Stomach (tissue), 9 donors: ENCODE data around the gene EEFSEC. TPM values are rescaled to one million over a fixed set of nuclear protein-coding genes. Genes with fewer than 3 reads are reported as not detected.

ENCODE experiments used
- DNase-seq, 2 donors: peaks; one replicate each; pipeline versions ENCODE4 v3.0.0 to v3.0.0-alpha.2; 2013 to 2019
- H3K27ac ChIP-seq, 5 donors: fragments of 200-600 bp in 4 of 5; sonication (generic) in 4 of 5; one replicate each; pipeline ENCODE4 v1.5.1; 2013 to 2019; ENCODE audit warnings: mild to moderate bottlenecking in 1 of 5, moderate library complexity in 1 of 5
- H3K27me3 ChIP-seq, 3 donors: fragments of 200-600 bp; sonication (generic); one replicate each; pipeline ENCODE4 v1.5.1; 2017 to 2019; ENCODE audit warnings: mixed run types in 1 of 3
- H3K36me3 ChIP-seq, 4 donors: fragments of 200-600 bp; sonication (generic); 1 replicate in 3 of 4; 2 replicates in 1 of 4; pipeline ENCODE4 v1.5.1; 2016 to 2019
- H3K4me1 ChIP-seq, 4 donors: fragments of 200-600 bp; sonication (generic); one replicate each; pipeline ENCODE4 v1.5.1; 2016 to 2019
- H3K4me3 ChIP-seq, 4 donors: fragments of 200-600 bp; sonication (generic) in 3 of 4; one replicate each; pipeline ENCODE4 v1.5.1; 2016 to 2019; ENCODE audit warnings: mild to moderate bottlenecking in 1 of 4
- H3K9me3 ChIP-seq, 4 donors: fragments of 200-600 bp; sonication (generic); one replicate each; pipeline ENCODE4 v1.5.1; 2016 to 2019
- CTCF ChIP-seq, 7 experiments: fragments of 450-650 bp in 4 of 7; fragments of 200-600 bp in 3 of 7; sonication (generic) in 3 of 7; IDR thresholded peaks; one replicate each; pipeline ENCODE4 v1.5.1; 2016 to 2019; ENCODE audit warnings: antibody characterized with exemption in 7 of 7, control low read depth in 2 of 7, mild to moderate bottlenecking in 1 of 7
- EP300 ChIP-seq: sonication (generic); formaldehyde crosslinking; IDR thresholded peaks from one replicate; pipeline ENCODE4 v1.6.1; 2017; ENCODE audit warnings: antibody characterized with exemption
- POLR2A ChIP-seq, 4 donors: fragments of 450-650 bp; IDR thresholded peaks; one replicate each; pipeline ENCODE4 v1.6.1; 2016; ENCODE audit warnings: antibody characterized with exemption in 4 of 4, control low read depth in 2 of 4, mild to moderate bottlenecking in 1 of 4, moderate library complexity in 1 of 4
- POLR2AphosphoS5 ChIP-seq, 3 donors: sonication (generic); formaldehyde crosslinking; IDR thresholded peaks; one replicate each; pipeline ENCODE4 v1.6.1; 2016; ENCODE audit warnings: antibody characterized with exemption in 3 of 3
- WGBS, 5 donors: extraction: QIAGEN DNeasy Blood & Tissue Kit in 3 of 5; methylation state at CpG; one replicate each; pipeline versions ENCODE4 v1.1.5 to v1.1.7; 2013 to 2018; 5-methylcytosine and 5-hydroxymethylcytosine counted together
- intact Hi-C: fragments of 100-400 bp; cut with DNase I; formaldehyde crosslinking; loops from one replicate; pipeline ENCODE4 v1.15.1; 2023; ENCODE audit warnings: low total_unique reads
- polyA plus RNA-seq, 3 donors: library from polyadenylated mRNA; stranded (reverse); fragments of 200-250 nt; gene quantifications; one replicate each; pipeline ENCODE4 v1.2.3, GENCODE V29; 2013
- total RNA-seq, 5 donors: library from RNA; depleted of rRNA; stranded (reverse); fragments of >200 nt; gene quantifications; one replicate each; pipeline versions ENCODE4 v1.1.0 to v1.2.3, GENCODE V29; 2014 to 2016
- donor health status: healthy with polysubstance abuse.
- donor health status: Bipolar disorder and iron deficiency.
- donor health status: healthy.

Gene EEFSEC
- total and polyA plus RNA-seq, 8 donors: 5.0 to 39.1 (median 13.2) TPM

- intact Hi-C loops: loop anchor here (10.0 kb wide), 1 partner anchor 149 kb away; no protein-coding TSS in a partner anchor
- no peak overlapping the region for H3K4me3 ChIP-seq
- TF ChIP-seq EP300: no peak
- TF ChIP-seq POLR2A (IDR thresholded peaks at IDR 0.05): no peak
- no peak for TF ChIP-seq POLR2AphosphoS5 (IDR thresholded peaks at IDR 0.05)
- TF ChIP-seq CTCF (IDR thresholded peaks at IDR 0.05): no peak
- no peaks in the 10 kb centered on the region for H3K9me3 ChIP-seq
- peaks cover 13 to 25% (median 21%) of the 10 kb centered on the region in 4 donors for H3K4me1 ChIP-seq
- peaks cover 7 to 68% (median 28%) of the 10 kb centered on the region in 3 donors for H3K27me3 ChIP-seq
- H3K36me3 ChIP-seq: no peaks in the 10 kb centered on the region
- DNase-seq: no peak
- WGBS, 5 donors: 78 to 89% (median 86%) methylated on average over 3 of the region's 3 CpGs
- no peak overlapping the region for H3K27ac ChIP-seq
Measured at GRCh38 chr3:128436214-128436613, 282.9 kb downstream of the EEFSEC start.

GRCh38 chr3:128438488-128439072, 285.3 kb downstream of the EEFSEC start:
- H3K4me3 ChIP-seq: no peak overlapping the region
- TF ChIP-seq CTCF (IDR thresholded peaks at IDR 0.05): no peak
- TF ChIP-seq POLR2A (IDR thresholded peaks at IDR 0.05): no peak
- TF ChIP-seq POLR2AphosphoS5 (IDR thresholded peaks at IDR 0.05): no peak
- no peak for TF ChIP-seq EP300
- intact Hi-C loops: loop anchor here (10.0 kb wide), 1 partner anchor 146 kb away; no protein-coding TSS in a partner anchor
- WGBS, 5 donors: 61 to 76% (median 72%) methylated on average over 4 to 6 of the region's 6 CpGs
- no peaks in the 10 kb centered on the region for H3K36me3 ChIP-seq
- H3K4me1 ChIP-seq: peaks cover 0 to 10% (median 5%) of the 10 kb centered on the region in 4 donors
- no peak overlapping the region for H3K27ac ChIP-seq
- DNase-seq: no peak
- H3K27me3 ChIP-seq: peaks cover 0 to 46% (median 4%) of the 10 kb centered on the region in 3 donors
- H3K9me3 ChIP-seq: no peaks in the 10 kb centered on the region

- no peak overlapping the region for H3K4me3 ChIP-seq
- intact Hi-C loops: loop anchor here (10.0 kb wide), 1 partner anchor 146 kb away; no protein-coding TSS in a partner anchor
- DNase-seq: no peak
Measured at GRCh38 chr3:128439226-128439625, 285.9 kb downstream of the EEFSEC start.

GRCh38 chr3:128442070-128442469, 288.8 kb downstream of the EEFSEC start:
- no peaks in the 10 kb centered on the region for H3K9me3 ChIP-seq
- no peak overlapping the region for H3K27ac ChIP-seq
- peaks cover 0 to 22% (median 0%) of the 10 kb centered on the region in 3 donors for H3K27me3 ChIP-seq
- no peak for DNase-seq
- TF ChIP-seq POLR2A (IDR thresholded peaks at IDR 0.05) (no peak), EP300 (no peak), POLR2AphosphoS5 (IDR thresholded peaks at IDR 0.05) (no peak), CTCF (IDR thresholded peaks at IDR 0.05) (no peak)
- WGBS, 5 donors: 64 to 87% (median 79%) methylated on average over 3 to 7 of the region's 7 CpGs
- H3K4me1 ChIP-seq: no peaks in the 10 kb centered on the region
- intact Hi-C loops: no loop called here
- no peak overlapping the region for H3K4me3 ChIP-seq
- no peaks in the 10 kb centered on the region for H3K36me3 ChIP-seq

More at GRCh38 chr3:128439226-128439625, 285.9 kb downstream of the EEFSEC start:
- H3K36me3 ChIP-seq: no peaks in the 10 kb centered on the region
- 39 to 73% (median 66%) methylated on average over 2 to 3 of the region's 3 CpGs for WGBS, 5 donors
- TF ChIP-seq CTCF (IDR thresholded peaks at IDR 0.05) (no peak), POLR2A (IDR thresholded peaks at IDR 0.05) (no peak)
- H3K27me3 ChIP-seq: peaks cover 0 to 42% (median 0%) of the 10 kb centered on the region in 3 donors
- H3K4me1 ChIP-seq: peaks cover 0 to 9% (median 3%) of the 10 kb centered on the region in 4 donors
- no peaks in the 10 kb centered on the region for H3K9me3 ChIP-seq
- H3K27ac ChIP-seq: no peak overlapping the region
